Sciatic nerve (tissue), 2 donors: ENCODE measurements around the gene TSC22D2. TPM values are rescaled to one million over a fixed set of nuclear protein-coding genes. Genes with fewer than 3 reads are reported as not detected.

Experiments used
- ATAC-seq: fragments of 200-7000 bp; cut with Tn5 transposase; one replicate; pipeline ENCODE4 v1.9.1; 2020; ENCODE audit warnings: mild to moderate bottlenecking, moderate library complexity
- DNase-seq: peaks from one replicate; pipeline ENCODE4 v3.0.0-alpha.2; 2020; ENCODE audit warnings: low spot score
- intact Hi-C: fragments of 100-400 bp; cut with DNase I; formaldehyde crosslinking; loops from one replicate; pipeline ENCODE4 v1.14.2; 2022
- total RNA-seq: library from RNA; stranded (reverse); fragmentation: NEBNext Ultra II Directional; extraction: Animal tissue kit (Norgen Biotek cat#: 25700); gene quantifications from one replicate; pipeline ENCODE4 v1.2.1, GENCODE V29; 2021
- donor health status: DM: no; HTN: no; CAD: no.
- donor health status: DM: no; HTN: no; CAD: no.

The TSC22D2 gene
- total RNA-seq, 1 donor from 2014 or later, result 30.6 TPM

GRCh38 chr3:150434234-150434633, 26.1 kb downstream of the TSC22D2 start:
- DNase-seq, result no peak
- no peak for ATAC-seq
- intact Hi-C loops, result no loop called here

- intact Hi-C loops, result no loop called here
Observed at GRCh38 chr3:150436161-150436560, 28.1 kb downstream of the TSC22D2 start.

GRCh38 chr3:150439657-150440056, 31.6 kb downstream of the TSC22D2 start:
- ATAC-seq, result no peak
- DNase-seq, result no peak
- intact Hi-C loops, result no loop called here

More at GRCh38 chr3:150436161-150436560, 28.1 kb downstream of the TSC22D2 start:
- DNase-seq, result no peak
- ATAC-seq, result no peak

GRCh38 chr3:150443331-150443741, 35.2 kb downstream of the TSC22D2 start:
- DNase-seq (no peak), ATAC-seq (no peak)
- intact Hi-C loops, result no loop called here

- DNase-seq, result no peak
- ATAC-seq, result no peak
- intact Hi-C loops, result no loop called here
Observed at GRCh38 chr3:150444371-150444770, 36.3 kb downstream of the TSC22D2 start.

- intact Hi-C loops, result no loop called here
- DNase-seq (no peak), ATAC-seq (no peak)
Observed at GRCh38 chr3:150446470-150446977, 38.4 kb downstream of the TSC22D2 start.

GRCh38 chr3:150447084-150447483, 39.0 kb downstream of the TSC22D2 start:
- DNase-seq (no peak), ATAC-seq (no peak)
- intact Hi-C loops, result no loop called here

- intact Hi-C loops, result no loop called here
- DNase-seq (no peak), ATAC-seq (no peak)
Observed at GRCh38 chr3:150447631-150448465, 39.8 kb downstream of the TSC22D2 start.

- intact Hi-C loops, result no loop called here
- no peak for ATAC-seq
- DNase-seq, result no peak
Observed at GRCh38 chr3:150449169-150449721, 41.1 kb downstream of the TSC22D2 start.

GRCh38 chr3:150450916-150451315, 42.8 kb downstream of the TSC22D2 start:
- no peak for DNase-seq
- no peak for ATAC-seq
- intact Hi-C loops, result no loop called here

GRCh38 chr3:150451329-150452048, 43.4 kb downstream of the TSC22D2 start:
- intact Hi-C loops, result no loop called here
- ATAC-seq, result no peak
- DNase-seq, result no peak

GRCh38 chr3:150453353-150453752, 45.3 kb downstream of the TSC22D2 start:
- no peak for ATAC-seq
- intact Hi-C loops, result no loop called here
- no peak for DNase-seq

- intact Hi-C loops, result no loop called here
- no peak for ATAC-seq
- no peak for DNase-seq
Observed at GRCh38 chr3:150454085-150454484, 46.0 kb downstream of the TSC22D2 start.

- intact Hi-C loops, result no loop called here
- ATAC-seq, result no peak
- no peak for DNase-seq
Observed at GRCh38 chr3:150454622-150455021, 46.5 kb downstream of the TSC22D2 start.

GRCh38 chr3:150455341-150455740, 47.2 kb downstream of the TSC22D2 start:
- DNase-seq (no peak), ATAC-seq (no peak)
- intact Hi-C loops, result no loop called here

GRCh38 chr3:150458001-150458400, 49.9 kb downstream of the TSC22D2 start:
- intact Hi-C loops, result no loop called here
- no peak for ATAC-seq
- no peak for DNase-seq

- no peak for ATAC-seq
Observed at GRCh38 chr3:150460484-150460883, 52.4 kb downstream of the TSC22D2 start.

GRCh38 chr3:150461399-150461798, 53.3 kb downstream of the TSC22D2 start:
- no peak for DNase-seq
- no peak for ATAC-seq
- intact Hi-C loops, result no loop called here

More at GRCh38 chr3:150460484-150460883, 52.4 kb downstream of the TSC22D2 start:
- intact Hi-C loops, result no loop called here
- no peak for DNase-seq

GRCh38 chr3:150462108-150462507, 54.0 kb downstream of the TSC22D2 start:
- no peak for DNase-seq
- intact Hi-C loops, result no loop called here
- ATAC-seq, result no peak

- DNase-seq, result no peak
- no peak for ATAC-seq
- intact Hi-C loops, result no loop called here
Observed at GRCh38 chr3:150464684-150465083, 56.6 kb downstream of the TSC22D2 start.
